Measurements from ENCODE around the gene RSRC2. TPM values are rescaled to one million over a fixed set of nuclear protein-coding genes. Genes with fewer than 3 reads are reported as not detected.

The RSRC2 gene
- total RNA-seq, 1 experiment from 2014 or later = 106 TPM

DNA sequence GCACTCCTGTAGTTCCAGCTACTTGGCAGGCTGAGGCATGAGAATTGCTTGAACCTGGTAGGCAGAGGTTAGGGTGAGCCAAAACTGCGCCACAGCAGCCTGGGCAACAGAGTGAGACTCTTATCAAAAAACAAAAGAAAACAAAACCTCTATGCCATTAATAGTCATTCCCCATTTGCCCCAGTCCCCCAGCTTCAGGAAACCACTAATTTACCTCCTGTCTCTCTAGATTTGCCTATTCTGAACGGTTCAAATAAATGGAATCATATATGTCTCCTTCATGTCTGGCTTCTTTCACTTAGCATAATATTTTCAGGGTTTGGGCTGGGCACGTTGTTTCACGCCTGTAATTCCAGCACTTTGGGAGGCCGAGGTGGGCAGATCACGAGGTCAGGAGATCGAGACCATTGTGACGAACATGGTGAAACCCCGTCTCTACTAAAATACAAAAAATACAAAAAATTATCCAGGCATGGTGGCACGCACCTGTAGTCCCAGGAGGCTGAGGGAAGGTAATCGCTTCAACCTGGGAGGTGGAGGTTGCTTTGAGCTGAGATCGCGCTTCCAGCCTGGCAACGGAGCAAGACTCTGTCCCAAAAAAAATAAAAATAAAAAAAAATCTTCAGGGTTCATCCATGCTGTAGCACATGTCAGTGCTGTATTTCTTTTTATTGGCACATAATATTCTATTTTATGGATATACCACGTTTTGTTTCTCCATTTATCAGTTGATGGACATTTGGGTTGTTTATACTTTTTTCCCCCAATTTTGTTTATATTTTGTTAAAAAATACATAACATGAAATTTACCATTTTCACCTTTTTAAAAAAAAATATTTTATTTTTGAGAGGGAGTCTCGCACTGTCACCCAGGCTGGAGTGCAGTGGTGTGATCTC, 32.3 kb upstream of the RSRC2 start:
- CTCF ChIA-PET = no interaction called here

DNA sequence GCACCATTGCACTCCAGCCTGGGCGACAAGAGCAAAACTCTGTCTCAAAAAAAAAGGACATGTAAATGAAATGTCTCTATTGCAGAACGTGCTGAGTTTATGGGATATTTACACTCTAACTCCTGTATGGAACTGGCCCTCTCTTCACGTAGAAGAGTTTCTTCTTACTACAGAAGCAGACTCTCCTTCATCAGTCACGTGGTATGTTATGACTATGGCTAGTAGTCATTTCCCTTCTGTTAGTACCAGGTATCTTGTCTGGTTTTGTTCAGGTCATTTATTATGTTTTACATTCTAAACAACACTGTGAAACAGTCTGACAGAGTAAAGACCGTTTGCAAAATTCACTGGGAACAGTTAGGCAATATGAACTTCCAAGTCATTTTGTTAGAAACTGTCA, 20.6 kb upstream of the RSRC2 start:
- ChIA-PET POLR2A (ENCODE audit: low non-redundant PET) (no interaction called here), CTCF (no interaction called here)
- BruUV-seq (replicated peaks) = no TSS peak

More for the DNA sequence above, 32.3 kb upstream of the RSRC2 start:
- intact Hi-C loops (cut with micrococcal nuclease; ENCODE audit: unreplicated experiment) = no loop called here
- Histone ChIP-seq H3K4me1 (ENCODE audit: insufficient read depth, low read length, poor library complexity, severe bottlenecking) (no peaks in the 10 kb centered on the region), H3K27ac (ENCODE audit: low read depth, low read length, poor library complexity, severe bottlenecking) (no peak overlapping the region), H3K36me3 (ENCODE audit: insufficient read depth, low read length, poor library complexity, severe bottlenecking) (peaks cover 71% of the 10 kb centered on the region), H3K4me3 (ENCODE audit: low read depth, low read length, poor library complexity, severe bottlenecking) (no peak overlapping the region), H3K9me3 (ENCODE audit: low read depth, low read length, poor library complexity, severe bottlenecking) (no peaks in the 10 kb centered on the region), H3K27me3 (replicated peaks; ENCODE audit: insufficient read depth, low read depth, low read length, poor library complexity) (no peaks in the 10 kb centered on the region)
- POLR2A ChIA-PET (ENCODE audit: low non-redundant PET) = no interaction called here
- DNase-seq (ENCODE audit: low spot score) = no peak
- BruUV-seq (replicated peaks) = no TSS peak
- TF ChIP-seq EZH2 (IDR thresholded peaks at IDR 0.05; ENCODE audit: borderline replicate concordance, low read depth, low read length, poor library complexity, severe bottlenecking) = no peak
- TF ChIP-seq, protein P1, sequence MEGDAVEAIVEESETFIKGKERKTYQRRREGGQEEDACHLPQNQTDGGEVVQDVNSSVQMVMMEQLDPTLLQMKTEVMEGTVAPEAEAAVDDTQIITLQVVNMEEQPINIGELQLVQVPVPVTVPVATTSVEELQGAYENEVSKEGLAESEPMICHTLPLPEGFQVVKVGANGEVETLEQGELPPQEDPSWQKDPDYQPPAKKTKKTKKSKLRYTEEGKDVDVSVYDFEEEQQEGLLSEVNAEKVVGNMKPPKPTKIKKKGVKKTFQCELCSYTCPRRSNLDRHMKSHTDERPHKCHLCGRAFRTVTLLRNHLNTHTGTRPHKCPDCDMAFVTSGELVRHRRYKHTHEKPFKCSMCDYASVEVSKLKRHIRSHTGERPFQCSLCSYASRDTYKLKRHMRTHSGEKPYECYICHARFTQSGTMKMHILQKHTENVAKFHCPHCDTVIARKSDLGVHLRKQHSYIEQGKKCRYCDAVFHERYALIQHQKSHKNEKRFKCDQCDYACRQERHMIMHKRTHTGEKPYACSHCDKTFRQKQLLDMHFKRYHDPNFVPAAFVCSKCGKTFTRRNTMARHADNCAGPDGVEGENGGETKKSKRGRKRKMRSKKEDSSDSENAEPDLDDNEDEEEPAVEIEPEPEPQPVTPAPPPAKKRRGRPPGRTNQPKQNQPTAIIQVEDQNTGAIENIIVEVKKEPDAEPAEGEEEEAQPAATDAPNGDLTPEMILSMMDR (conservative IDR thresholded peaks at IDR 0.05; ENCODE audit: low read depth, low read length) = no peak

DNA sequence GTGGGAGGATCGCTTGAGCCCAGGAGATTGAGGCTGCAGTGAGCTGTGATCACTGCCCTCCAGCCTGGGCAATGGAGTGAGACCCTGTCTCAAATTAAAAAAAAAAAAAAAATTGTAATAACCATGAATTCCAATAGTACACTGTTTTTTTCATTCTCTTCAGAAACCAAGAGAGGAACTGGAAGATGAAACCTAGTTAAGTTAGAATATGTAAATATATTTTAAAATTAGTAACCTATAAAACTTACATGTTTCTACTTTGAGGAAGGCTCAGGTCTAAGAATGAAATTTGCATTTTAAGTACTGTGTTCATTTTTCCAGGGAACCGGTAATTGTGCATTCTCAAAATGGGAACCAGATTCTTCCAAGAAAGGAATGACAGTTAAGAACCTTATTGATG, 19.1 kb upstream of the RSRC2 start:
- no TSS peak for BruUV-seq (replicated peaks)
- H3K4me1 ChIP-seq (ENCODE audit: insufficient read depth, low read length, poor library complexity, severe bottlenecking) = no peaks in the 10 kb centered on the region
- ChIA-PET CTCF (no interaction called here), POLR2A (ENCODE audit: low non-redundant PET) (no interaction called here)
- no peak overlapping the region for H3K27ac ChIP-seq (ENCODE audit: low read depth, low read length, poor library complexity, severe bottlenecking)
- no peak for DNase-seq (ENCODE audit: low spot score)
- TF ChIP-seq, protein P1 (conservative IDR thresholded peaks at IDR 0.05; ENCODE audit: low read depth, low read length) = no peak
- TF ChIP-seq EZH2 (IDR thresholded peaks at IDR 0.05; ENCODE audit: borderline replicate concordance, low read depth, low read length, poor library complexity, severe bottlenecking) = no peak
- H3K9me3 ChIP-seq (ENCODE audit: low read depth, low read length, poor library complexity, severe bottlenecking) = no peaks in the 10 kb centered on the region
- intact Hi-C loops (cut with micrococcal nuclease; ENCODE audit: unreplicated experiment) = no loop called here
- H3K36me3 ChIP-seq (ENCODE audit: insufficient read depth, low read length, poor library complexity, severe bottlenecking) = peaks cover 70% of the 10 kb centered on the region
- no peaks in the 10 kb centered on the region for H3K27me3 ChIP-seq (replicated peaks; ENCODE audit: insufficient read depth, low read depth, low read length, poor library complexity)
- H3K4me3 ChIP-seq (ENCODE audit: low read depth, low read length, poor library complexity, severe bottlenecking) = no peak overlapping the region

More for the DNA sequence above, 20.6 kb upstream of the RSRC2 start:
- Histone ChIP-seq H3K4me1 (ENCODE audit: insufficient read depth, low read length, poor library complexity, severe bottlenecking) (no peaks in the 10 kb centered on the region), H3K4me3 (ENCODE audit: low read depth, low read length, poor library complexity, severe bottlenecking) (no peak overlapping the region), H3K27ac (ENCODE audit: low read depth, low read length, poor library complexity, severe bottlenecking) (no peak overlapping the region), H3K9me3 (ENCODE audit: low read depth, low read length, poor library complexity, severe bottlenecking) (no peaks in the 10 kb centered on the region), H3K36me3 (ENCODE audit: insufficient read depth, low read length, poor library complexity, severe bottlenecking) (peaks cover 79% of the 10 kb centered on the region), H3K27me3 (replicated peaks; ENCODE audit: insufficient read depth, low read depth, low read length, poor library complexity) (no peaks in the 10 kb centered on the region)
- DNase-seq (ENCODE audit: low spot score) = no peak
- intact Hi-C loops (cut with micrococcal nuclease; ENCODE audit: unreplicated experiment) = no loop called here
- TF ChIP-seq, protein P1 (conservative IDR thresholded peaks at IDR 0.05; ENCODE audit: low read depth, low read length) = no peak
- no peak for TF ChIP-seq EZH2 (IDR thresholded peaks at IDR 0.05; ENCODE audit: borderline replicate concordance, low read depth, low read length, poor library complexity, severe bottlenecking)
